Measurements from ENCODE around the gene TENM4.

Gene TENM4

GRCh38 chr11:78720281-78720989 lies 720.4 kb downstream of the TENM4 start:
- DNase-seq, result no peak

- DNase-seq, result no peak
Measured at GRCh38 chr11:78717041-78717440, 723.8 kb downstream of the TENM4 start.

- DNase-seq, result peak; percentile 72 to 88 (median 82)
Measured at GRCh38 chr11:78715639-78716311, 725.1 kb downstream of the TENM4 start.

- peak; percentile 83 to 92 (median 85) for DNase-seq
Measured at GRCh38 chr11:78714539-78714938, 726.3 kb downstream of the TENM4 start.

GRCh38 chr11:78711735-78712134 lies 729.1 kb downstream of the TENM4 start:
- DNase-seq, result no peak

GRCh38 chr11:78710417-78710816 lies 730.4 kb downstream of the TENM4 start:
- peak in 1 of 3 experiments; percentile 32 for DNase-seq

GRCh38 chr11:78708388-78708787 lies 732.4 kb downstream of the TENM4 start:
- no peak for DNase-seq

- DNase-seq, result no peak
Measured at GRCh38 chr11:78706551-78706950, 734.3 kb downstream of the TENM4 start.

GRCh38 chr11:78704811-78705210 lies 736.0 kb downstream of the TENM4 start:
- no peak for DNase-seq

GRCh38 chr11:78699609-78700135 lies 741.2 kb downstream of the TENM4 start:
- DNase-seq, result no peak

GRCh38 chr11:78698612-78699011 lies 742.2 kb downstream of the TENM4 start:
- DNase-seq, result no peak

GRCh38 chr11:78696177-78696576 lies 744.7 kb downstream of the TENM4 start:
- DNase-seq, result no peak

GRCh38 chr11:78694152-78694551 lies 746.7 kb downstream of the TENM4 start:
- no peak for DNase-seq

GRCh38 chr11:78691215-78691614 lies 749.6 kb downstream of the TENM4 start:
- no peak for DNase-seq

GRCh38 chr11:78690352-78690987 lies 750.4 kb downstream of the TENM4 start:
- no peak for DNase-seq

GRCh38 chr11:78689585-78690153 lies 751.2 kb downstream of the TENM4 start:
- no peak for DNase-seq

GRCh38 chr11:78689101-78689500 lies 751.7 kb downstream of the TENM4 start:
- peak in 1 of 3 experiments; percentile 50 for DNase-seq

GRCh38 chr11:78688460-78688859 lies 752.4 kb downstream of the TENM4 start:
- peak in 2 of 3 experiments; percentile 16 to 66 for DNase-seq

GRCh38 chr11:78685156-78685555 lies 755.7 kb downstream of the TENM4 start:
- DNase-seq, result no peak

GRCh38 chr11:78684377-78684776 lies 756.5 kb downstream of the TENM4 start:
- DNase-seq, result no peak

GRCh38 chr11:78683774-78684173 lies 757.1 kb downstream of the TENM4 start:
- DNase-seq, result no peak

- no peak for DNase-seq
Measured at GRCh38 chr11:78676026-78676557, 764.7 kb downstream of the TENM4 start.

Data from NCI-H1417 (cell line).